Measurements from ENCODE around the gene LDAF1. TPM values are rescaled to one million over a fixed set of nuclear protein-coding genes. Genes with fewer than 3 reads are reported as not detected.

LDAF1 gene
- total RNA-seq, 1 experiment from 2014 or later, result 11.5 TPM

GRCh38 chr16:21175397-21175796 lies 16.9 kb downstream of the LDAF1 start:
- Histone ChIP-seq H3K27ac (ENCODE audit: low read length) (no peak overlapping the region), H3K9me3 (ENCODE audit: low read length) (no peaks in the 10 kb centered on the region), H3K9me2 (replicated peaks; ENCODE audit: low read length) (no peaks in the 10 kb centered on the region), H2AFZ (ENCODE audit: low read length) (no peak overlapping the region), H3K79me2 (ENCODE audit: low read length) (no peaks in the 10 kb centered on the region), H3F3A (ENCODE audit: low read length, unreplicated experiment) (no peaks in the 10 kb centered on the region), H3K4me1 (ENCODE audit: insufficient read depth, low read length) (no peaks in the 10 kb centered on the region), H3K9ac (ENCODE audit: low read length) (no peak overlapping the region), H3K4me2 (ENCODE audit: low read length) (no peak overlapping the region), H3K27me3 (ENCODE audit: low read length) (no peaks in the 10 kb centered on the region), H3K36me3 (ENCODE audit: low read depth, low read length) (no peaks in the 10 kb centered on the region; the same call in 1 of the 2 replicates), H4K20me1 (ENCODE audit: low read length) (no peaks in the 10 kb centered on the region), H3K4me3 (ENCODE audit: low read length) (no peak overlapping the region)
- TF ChIP-seq EZH2 (IDR thresholded peaks at IDR 0.05; ENCODE audit: low read length, unreplicated experiment) (no peak), EZH2phosphoT487 (IDR thresholded peaks at IDR 0.05; ENCODE audit: borderline replicate concordance, low read length) (no peak), CTCF (conservative IDR thresholded peaks at IDR 0.05; ENCODE audit: low read depth, low read length) (no peak)
- BruUV-seq (replicated peaks), result no TSS peak
- no peak for DNase-seq
- ChIA-PET CTCF (no interaction called here), POLR2A (ENCODE audit: unreplicated experiment) (no interaction called here)
- intact Hi-C loops (cut with micrococcal nuclease), result no loop called here
- no peak for ATAC-seq

- Histone ChIP-seq H3K4me1 (ENCODE audit: insufficient read depth, low read length) (no peaks in the 10 kb centered on the region), H3K9me2 (replicated peaks; ENCODE audit: low read length) (no peaks in the 10 kb centered on the region), H3K27ac (ENCODE audit: low read length) (no peak overlapping the region), H3K4me2 (ENCODE audit: low read length) (no peak overlapping the region), H3K9ac (ENCODE audit: low read length) (no peak overlapping the region), H3K4me3 (ENCODE audit: low read length) (no peak overlapping the region), H3K36me3 (ENCODE audit: low read depth, low read length) (peaks cover 3% of the 10 kb centered on the region), H3K79me2 (ENCODE audit: low read length) (no peaks in the 10 kb centered on the region), H3K9me3 (ENCODE audit: low read length) (no peaks in the 10 kb centered on the region), H4K20me1 (ENCODE audit: low read length) (no peaks in the 10 kb centered on the region), H3F3A (ENCODE audit: low read length, unreplicated experiment) (no peaks in the 10 kb centered on the region), H3K27me3 (ENCODE audit: low read length) (no peaks in the 10 kb centered on the region), H2AFZ (ENCODE audit: low read length) (no peak overlapping the region)
- ChIA-PET CTCF (no interaction called here), POLR2A (ENCODE audit: unreplicated experiment) (no interaction called here)
- intact Hi-C loops (cut with micrococcal nuclease), result no loop called here
- no peak for TF ChIP-seq EZH2 (IDR thresholded peaks at IDR 0.05; ENCODE audit: low read length, unreplicated experiment)
- no peak for ATAC-seq
- TSS peak; percentile 22 for BruUV-seq (replicated peaks)
- DNase-seq, result no peak
These were observed 20.9 kb downstream of the LDAF1 start for GRCh38 chr16:21179126-21179982.

- no TSS peak for BruUV-seq (replicated peaks)
- no peaks in the 10 kb centered on the region for H3K9me2 ChIP-seq (replicated peaks; ENCODE audit: low read length)
- TF ChIP-seq EZH2 (IDR thresholded peaks at IDR 0.05; ENCODE audit: low read length, unreplicated experiment) (no peak), EZH2phosphoT487 (IDR thresholded peaks at IDR 0.05; ENCODE audit: borderline replicate concordance, low read length) (no peak), CTCF (conservative IDR thresholded peaks at IDR 0.05; ENCODE audit: low read depth, low read length) (no peak)
- CTCF ChIA-PET, result no interaction called here
- H3K79me2 ChIP-seq (ENCODE audit: low read length), result no peaks in the 10 kb centered on the region
- no peaks in the 10 kb centered on the region for H4K20me1 ChIP-seq (ENCODE audit: low read length)
- intact Hi-C loops (cut with micrococcal nuclease), result no loop called here
- peaks cover 3% of the 10 kb centered on the region for H3K36me3 ChIP-seq (ENCODE audit: low read depth, low read length)
- no peak overlapping the region for H3K4me3 ChIP-seq (ENCODE audit: low read length)
- no peak for ATAC-seq
- DNase-seq, result no peak
- H2AFZ ChIP-seq (ENCODE audit: low read length), result no peak overlapping the region
- H3F3A ChIP-seq (ENCODE audit: low read length, unreplicated experiment), result no peaks in the 10 kb centered on the region
- POLR2A ChIA-PET (ENCODE audit: unreplicated experiment), result no interaction called here
- H3K27me3 ChIP-seq (ENCODE audit: low read length), result no peaks in the 10 kb centered on the region
- no peak overlapping the region for H3K4me2 ChIP-seq (ENCODE audit: low read length)
- H3K9me3 ChIP-seq (ENCODE audit: low read length), result no peaks in the 10 kb centered on the region
- no peak overlapping the region for H3K27ac ChIP-seq (ENCODE audit: low read length)
- H3K4me1 ChIP-seq (ENCODE audit: insufficient read depth, low read length), result no peaks in the 10 kb centered on the region
- no peak overlapping the region for H3K9ac ChIP-seq (ENCODE audit: low read length)
These were observed 21.5 kb downstream of the LDAF1 start for GRCh38 chr16:21179983-21180365.
